22Rv1 (cell line): ENCODE data around the gene GCLC.
"Not testable (repeated sequence)": the region's sequence is repeated elsewhere in the genome, so short reads cannot be mapped to it uniquely, and the experiment has no call there.

ENCODE experiments used
- ZFX ChIP-seq: fragments of 450-650 bp; IDR thresholded peaks from 2 replicates; pipeline ENCODE4 v1.6.1; 2017; ENCODE audit warnings: antibody characterized with exemption, borderline replicate concordance
- TF ChIP-seq, protein P1 (sequence below): fragments of 450-650 bp; IDR thresholded peaks from 2 replicates; pipeline ENCODE4 v1.5.1; 2017; ENCODE audit warnings: mild to moderate bottlenecking

DNA sequence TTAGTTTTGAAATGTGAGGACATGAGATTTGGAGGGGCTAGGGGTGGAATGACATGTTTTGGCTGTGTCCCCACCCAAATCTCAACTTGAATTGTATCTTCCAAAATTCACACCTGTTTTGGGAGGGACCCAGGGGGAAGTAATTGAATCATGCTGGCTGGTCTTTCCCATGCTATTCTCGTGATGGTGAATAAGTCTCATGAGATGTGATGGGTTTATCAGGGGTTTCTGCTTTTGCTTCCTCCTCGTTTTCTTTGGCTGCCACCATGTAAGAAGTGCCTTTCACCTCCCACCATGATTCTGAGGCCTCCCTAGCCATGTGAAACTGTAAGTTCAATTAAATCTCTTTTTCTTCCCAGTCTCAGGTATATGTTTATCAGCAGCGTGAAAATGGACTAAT is 8.7 kb upstream of the GCLC start:
- TF ChIP-seq, protein P1, sequence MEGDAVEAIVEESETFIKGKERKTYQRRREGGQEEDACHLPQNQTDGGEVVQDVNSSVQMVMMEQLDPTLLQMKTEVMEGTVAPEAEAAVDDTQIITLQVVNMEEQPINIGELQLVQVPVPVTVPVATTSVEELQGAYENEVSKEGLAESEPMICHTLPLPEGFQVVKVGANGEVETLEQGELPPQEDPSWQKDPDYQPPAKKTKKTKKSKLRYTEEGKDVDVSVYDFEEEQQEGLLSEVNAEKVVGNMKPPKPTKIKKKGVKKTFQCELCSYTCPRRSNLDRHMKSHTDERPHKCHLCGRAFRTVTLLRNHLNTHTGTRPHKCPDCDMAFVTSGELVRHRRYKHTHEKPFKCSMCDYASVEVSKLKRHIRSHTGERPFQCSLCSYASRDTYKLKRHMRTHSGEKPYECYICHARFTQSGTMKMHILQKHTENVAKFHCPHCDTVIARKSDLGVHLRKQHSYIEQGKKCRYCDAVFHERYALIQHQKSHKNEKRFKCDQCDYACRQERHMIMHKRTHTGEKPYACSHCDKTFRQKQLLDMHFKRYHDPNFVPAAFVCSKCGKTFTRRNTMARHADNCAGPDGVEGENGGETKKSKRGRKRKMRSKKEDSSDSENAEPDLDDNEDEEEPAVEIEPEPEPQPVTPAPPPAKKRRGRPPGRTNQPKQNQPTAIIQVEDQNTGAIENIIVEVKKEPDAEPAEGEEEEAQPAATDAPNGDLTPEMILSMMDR = not testable (repeated sequence)
- TF ChIP-seq ZFX = not testable (repeated sequence)
